ENCODE measurements around the gene CERCAM.

- TF ChIP-seq CTCF (conservative IDR thresholded peaks at IDR 0.05; ENCODE audit: low read depth in 2 of 2): no peak
- no peak for TF ChIP-seq POLR2AphosphoS5 (IDR thresholded peaks at IDR 0.05; ENCODE audit: low read depth)
- no peak for TF ChIP-seq EZH2phosphoT487 (IDR thresholded peaks at IDR 0.05; ENCODE audit: unreplicated experiment)
- TF ChIP-seq STAT1 (IDR thresholded peaks at IDR 0.05; ENCODE audit: unreplicated experiment): no peak
- TF ChIP-seq REST (IDR thresholded peaks at IDR 0.05; ENCODE audit: unreplicated experiment): no peak
- TF ChIP-seq JUNB (IDR thresholded peaks at IDR 0.05; ENCODE audit: unreplicated experiment): no peak
- no peak for TF ChIP-seq EZH2 (IDR thresholded peaks at IDR 0.05; ENCODE audit: low read depth, unreplicated experiment)
- no peak for TF ChIP-seq ZNF331 (CRISPR knock-in tag; IDR thresholded peaks at IDR 0.05; ENCODE audit: low read depth)
- TF ChIP-seq CREB1 (CRISPR knock-in tag; IDR thresholded peaks at IDR 0.05; ENCODE audit: low read depth): no peak
- TF ChIP-seq NANOG (IDR thresholded peaks at IDR 0.05; ENCODE audit: borderline replicate concordance): no peak
These were observed 38.4 kb downstream of the CERCAM start for GRCh38 chr9:128459011-128459410.
